ENCODE data around the gene PDE4D.

GRCh38 chr5:59557572-59557971 is 336.0 kb downstream of the PDE4D start:
- no peak for TF ChIP-seq CTCF (IDR thresholded peaks at IDR 0.05)
- no peak for TF ChIP-seq EZH2 (IDR thresholded peaks at IDR 0.05)
- TF ChIP-seq EZH2phosphoT487 (IDR thresholded peaks at IDR 0.05) = no peak

Measured in neural progenitor cell (in vitro differentiated cells).